IPS-20b (cell line): ENCODE results near the gene ZFPM1.

Source experiments
- H3K27ac ChIP-seq: one replicate; pipeline ENCODE4 v1.5.1; 2013; ENCODE audit warnings: low read length
- H3K27me3 ChIP-seq: 2 replicates; pipeline ENCODE4 v1.6.1; 2013; ENCODE audit warnings: mild to moderate bottlenecking, low read length, inconsistent platforms; ENCODE audit not compliant: insufficient read depth
- H3K36me3 ChIP-seq: 2 replicates; pipeline ENCODE4 v1.6.1; 2013; ENCODE audit warnings: low read depth, mild to moderate bottlenecking, inconsistent platforms, low read length, moderate library complexity; ENCODE audit not compliant: insufficient read depth
- H3K4me1 ChIP-seq: 2 replicates; pipeline ENCODE4 v1.6.1; 2013; ENCODE audit warnings: mild to moderate bottlenecking, control low read depth, inconsistent platforms, low read length, moderate library complexity; ENCODE audit not compliant: insufficient read depth
- H3K4me3 ChIP-seq: 2 replicates; pipeline ENCODE4 v1.5.1; 2013; ENCODE audit warnings: mild to moderate bottlenecking, low read length, inconsistent platforms
- H3K9ac ChIP-seq: 2 replicates; pipeline ENCODE4 v1.6.1; 2013; ENCODE audit warnings: low read depth, mild to moderate bottlenecking, inconsistent platforms, low read length, moderate library complexity
- H3K9me3 ChIP-seq: 2 replicates; pipeline ENCODE4 v1.6.1; 2013; ENCODE audit warnings: mild to moderate bottlenecking, low read depth, low read length, inconsistent platforms; ENCODE audit not compliant: insufficient read depth

The ZFPM1 gene

GRCh38 chr16:88420496-88420895 is 32.6 kb upstream of the ZFPM1 start:
- H3K27ac ChIP-seq: no peak overlapping the region
- H3K4me3 ChIP-seq: no peak overlapping the region
- H3K9me3 ChIP-seq: no peaks in the 10 kb centered on the region
- no peak overlapping the region for H3K9ac ChIP-seq
- H3K36me3 ChIP-seq: no peaks in the 10 kb centered on the region
- H3K27me3 ChIP-seq: no peaks in the 10 kb centered on the region
- no peaks in the 10 kb centered on the region for H3K4me1 ChIP-seq

GRCh38 chr16:88421301-88421700 is 31.8 kb upstream of the ZFPM1 start:
- Histone ChIP-seq H3K27ac (no peak overlapping the region), H3K9me3 (no peaks in the 10 kb centered on the region), H3K9ac (no peak overlapping the region), H3K4me3 (no peak overlapping the region), H3K36me3 (no peaks in the 10 kb centered on the region), H3K4me1 (no peaks in the 10 kb centered on the region), H3K27me3 (no peaks in the 10 kb centered on the region)

GRCh38 chr16:88421871-88422433 is 31.1 kb upstream of the ZFPM1 start:
- no peak overlapping the region for H3K9ac ChIP-seq
- no peaks in the 10 kb centered on the region for H3K36me3 ChIP-seq
- no peaks in the 10 kb centered on the region for H3K27me3 ChIP-seq
- no peaks in the 10 kb centered on the region for H3K4me1 ChIP-seq
- no peak overlapping the region for H3K27ac ChIP-seq
- no peaks in the 10 kb centered on the region for H3K9me3 ChIP-seq
- no peak overlapping the region for H3K4me3 ChIP-seq

- no peaks in the 10 kb centered on the region for H3K36me3 ChIP-seq
- no peak overlapping the region for H3K27ac ChIP-seq
- H3K4me1 ChIP-seq: no peaks in the 10 kb centered on the region
- H3K9ac ChIP-seq: no peak overlapping the region
- no peaks in the 10 kb centered on the region for H3K9me3 ChIP-seq
- H3K27me3 ChIP-seq: no peaks in the 10 kb centered on the region
- H3K4me3 ChIP-seq: no peak overlapping the region
Observed at GRCh38 chr16:88422733-88423447, 30.2 kb upstream of the ZFPM1 start.

- H3K27ac ChIP-seq: no peak overlapping the region
- H3K9ac ChIP-seq: no peak overlapping the region
- no peaks in the 10 kb centered on the region for H3K4me1 ChIP-seq
- no peaks in the 10 kb centered on the region for H3K9me3 ChIP-seq
- H3K27me3 ChIP-seq: no peaks in the 10 kb centered on the region
- no peaks in the 10 kb centered on the region for H3K36me3 ChIP-seq
- H3K4me3 ChIP-seq: no peak overlapping the region
Observed at GRCh38 chr16:88423448-88423850, 29.6 kb upstream of the ZFPM1 start.

GRCh38 chr16:88424587-88425235 is 28.4 kb upstream of the ZFPM1 start:
- H3K9me3 ChIP-seq: no peaks in the 10 kb centered on the region
- H3K27me3 ChIP-seq: no peaks in the 10 kb centered on the region
- H3K36me3 ChIP-seq: no peaks in the 10 kb centered on the region
- no peak overlapping the region for H3K27ac ChIP-seq
- no peak overlapping the region for H3K9ac ChIP-seq
- H3K4me1 ChIP-seq: no peaks in the 10 kb centered on the region
- H3K4me3 ChIP-seq: no peak overlapping the region

GRCh38 chr16:88426018-88426417 is 27.1 kb upstream of the ZFPM1 start:
- no peak overlapping the region for H3K4me3 ChIP-seq
- H3K36me3 ChIP-seq: no peaks in the 10 kb centered on the region
- no peaks in the 10 kb centered on the region for H3K9me3 ChIP-seq
- H3K27ac ChIP-seq: no peak overlapping the region
- no peaks in the 10 kb centered on the region for H3K27me3 ChIP-seq
- no peaks in the 10 kb centered on the region for H3K4me1 ChIP-seq
- H3K9ac ChIP-seq: no peak overlapping the region

- H3K36me3 ChIP-seq: no peaks in the 10 kb centered on the region
- H3K27me3 ChIP-seq: no peaks in the 10 kb centered on the region
Observed at GRCh38 chr16:88427376-88427775, 25.7 kb upstream of the ZFPM1 start.

GRCh38 chr16:88428156-88428555 is 24.9 kb upstream of the ZFPM1 start:
- Histone ChIP-seq H3K27me3 (no peaks in the 10 kb centered on the region), H3K27ac (no peak overlapping the region), H3K4me1 (no peaks in the 10 kb centered on the region), H3K4me3 (no peak overlapping the region), H3K9ac (no peak overlapping the region), H3K9me3 (no peaks in the 10 kb centered on the region), H3K36me3 (no peaks in the 10 kb centered on the region)

More at GRCh38 chr16:88427376-88427775, 25.7 kb upstream of the ZFPM1 start:
- no peaks in the 10 kb centered on the region for H3K9me3 ChIP-seq
- no peaks in the 10 kb centered on the region for H3K4me1 ChIP-seq
- no peak overlapping the region for H3K27ac ChIP-seq
- no peak overlapping the region for H3K4me3 ChIP-seq
- no peak overlapping the region for H3K9ac ChIP-seq

GRCh38 chr16:88428616-88429386 is 24.3 kb upstream of the ZFPM1 start:
- H3K36me3 ChIP-seq: no peaks in the 10 kb centered on the region
- H3K9ac ChIP-seq: no peak overlapping the region
- no peak overlapping the region for H3K27ac ChIP-seq
- H3K27me3 ChIP-seq: no peaks in the 10 kb centered on the region
- no peak overlapping the region for H3K4me3 ChIP-seq
- H3K4me1 ChIP-seq: no peaks in the 10 kb centered on the region
- H3K9me3 ChIP-seq: no peaks in the 10 kb centered on the region

GRCh38 chr16:88429387-88430184 is 23.5 kb upstream of the ZFPM1 start:
- no peaks in the 10 kb centered on the region for H3K9me3 ChIP-seq
- no peak overlapping the region for H3K27ac ChIP-seq
- H3K36me3 ChIP-seq: no peaks in the 10 kb centered on the region
- H3K4me1 ChIP-seq: no peaks in the 10 kb centered on the region
- no peak overlapping the region for H3K9ac ChIP-seq
- no peak overlapping the region for H3K4me3 ChIP-seq
- no peaks in the 10 kb centered on the region for H3K27me3 ChIP-seq
